HepG2 (cell line): ENCODE measurements around the gene ZNF548. TPM values are rescaled to one million over a fixed set of nuclear protein-coding genes. Genes with fewer than 3 reads are reported as not detected.

Source experiments
- BRCA1 ChIP-seq: sonication (generic); formaldehyde crosslinking; IDR thresholded peaks from 2 replicates; pipeline ENCODE4 v1.4.0; 2020; ENCODE audit warnings: missing genetic modification reagents
- CSRNP2 ChIP-seq: sonication (generic); formaldehyde crosslinking; conservative IDR thresholded peaks from 2 replicates; pipeline ENCODE4 v1.8.0; 2022; ENCODE audit warnings: low read depth, missing genetic modification reagents
- EED ChIP-seq: sonication (generic); formaldehyde crosslinking; IDR thresholded peaks from 2 replicates; pipeline ENCODE4 v1.5.0; 2020; ENCODE audit warnings: mild to moderate bottlenecking, missing genetic modification reagents
- HNF4G ChIP-seq, 2 experiments: sonication (generic) in 1 of 2; formaldehyde crosslinking in 1 of 2; IDR thresholded peaks; 2 replicates each; pipeline versions ENCODE4 v1.4.0 to v1.6.1; 2011 to 2020; ENCODE audit warnings: borderline replicate concordance in 2 of 2, low read depth in 2 of 2, mild to moderate bottlenecking in 2 of 2, low read length in 1 of 2, missing genetic modification reagents in 1 of 2, moderate library complexity in 1 of 2
- HOXD1 ChIP-seq: sonication (generic); formaldehyde crosslinking; IDR thresholded peaks from 2 replicates; pipeline ENCODE4 v1.5.0; 2020; ENCODE audit warnings: missing genetic modification reagents
- MAFK ChIP-seq, 2 experiments: IDR thresholded peaks in 1 of 2; conservative IDR thresholded peaks in 1 of 2; 2 replicates each; pipeline ENCODE4 v1.6.1; 2011; ENCODE audit warnings: improper control_type of control experiment in 2 of 2, low read length in 2 of 2
- NR3C1 ChIP-seq: sonication (generic); formaldehyde crosslinking; IDR thresholded peaks from 2 replicates; pipeline ENCODE4 v1.4.0; 2020; ENCODE audit warnings: missing genetic modification reagents
- RXRB ChIP-seq: IDR thresholded peaks from 2 replicates; pipeline ENCODE4 v1.6.1; 2016; ENCODE audit warnings: borderline replicate concordance, missing genetic modification reagents, missing compliant biosample characterization
- SKIL ChIP-seq: sonication (generic); formaldehyde crosslinking; IDR thresholded peaks from 2 replicates; pipeline ENCODE4 v1.8.0; 2022; ENCODE audit warnings: missing genetic modification reagents, mild to moderate bottlenecking, moderate library complexity, borderline replicate concordance
- TFAP4 ChIP-seq: sonication (generic); IDR thresholded peaks from 2 replicates; pipeline ENCODE4 v1.6.1; 2016; ENCODE audit warnings: low read depth, borderline replicate concordance
- TRIM24 ChIP-seq: sonication (generic); formaldehyde crosslinking; IDR thresholded peaks from 2 replicates; pipeline ENCODE4 v1.8.0; 2022; ENCODE audit warnings: mild to moderate bottlenecking, missing genetic modification reagents
- ZBTB25 ChIP-seq: IDR thresholded peaks from 2 replicates; pipeline ENCODE4 v1.6.1; 2018; ENCODE audit warnings: missing genetic modification reagents
- ZMYM4 ChIP-seq: sonication (generic); formaldehyde crosslinking; IDR thresholded peaks from 2 replicates; pipeline ENCODE4 v1.8.1; 2023; ENCODE audit warnings: mild to moderate bottlenecking, missing genetic modification reagents
- ZNF121 ChIP-seq: sonication (generic); formaldehyde crosslinking; IDR thresholded peaks from 2 replicates; pipeline ENCODE4 v1.5.0; 2020; ENCODE audit warnings: mild to moderate bottlenecking, missing genetic modification reagents
- ZNF264 ChIP-seq: sonication (generic); formaldehyde crosslinking; IDR thresholded peaks from 2 replicates; pipeline ENCODE4 v1.4.0; 2020; ENCODE audit warnings: missing genetic modification reagents
- ZNF30 ChIP-seq: sonication (generic); formaldehyde crosslinking; IDR thresholded peaks from 2 replicates; pipeline ENCODE4 v1.5.0; 2020; ENCODE audit warnings: mild to moderate bottlenecking, missing genetic modification reagents
- ZNF317 ChIP-seq: sonication (generic); formaldehyde crosslinking; IDR thresholded peaks from 2 replicates; pipeline ENCODE4 v1.5.0; 2020; ENCODE audit warnings: mild to moderate bottlenecking, missing genetic modification reagents
- ZNF549 ChIP-seq: sonication (generic); formaldehyde crosslinking; IDR thresholded peaks from 2 replicates; pipeline ENCODE4 v1.5.0; 2020; ENCODE audit warnings: missing genetic modification reagents
- ZNF597 ChIP-seq: sonication (generic); formaldehyde crosslinking; IDR thresholded peaks from 2 replicates; pipeline ENCODE4 v1.5.0; 2020; ENCODE audit warnings: missing genetic modification reagents
- polyA plus RNA-seq, 8 experiments: library from polyadenylated mRNA; depleted of rRNA in 3 of 8; stranded (reverse) in 7 of 8; unstranded in 1 of 8; fragments of >200 nt; fragmentation: Illumina TruSeq in 4 of 8; extraction: Trizol in 4 of 8; gene quantifications; 2 replicates each; pipeline versions ENCODE4 v1.2.1 to v1.2.3, GENCODE V29; 2011 to 2016; ENCODE audit warnings: low read depth in 4 of 8, missing spikeins in 1 of 8, mixed read lengths in 1 of 8; ENCODE audit not compliant: insufficient read depth in 1 of 8
- total RNA-seq, 5 experiments: library from RNA; depleted of rRNA; stranded (reverse); fragments of >200 nt; fragmentation: Illumina TruSeq; extraction: Trizol; gene quantifications; 2 replicates each; pipeline ENCODE4 v1.2.3, GENCODE V29; 2016; ENCODE audit warnings: low read depth in 1 of 5

The ZNF548 gene
- total and polyA plus RNA-seq, 2 of the 13 experiments (the other 11 are each of a cell fraction or from before 2014, with no cell fraction given) = 19.6 to 24.9 TPM

GRCh38 chr19:57389730-57390598 lies at the start of gene ZNF548 (continued):
- no peak for TF ChIP-seq TRIM24 (CRISPR knock-in tag)
- no peak for TF ChIP-seq BRCA1 (CRISPR knock-in tag)
- TF ChIP-seq HOXD1 (CRISPR knock-in tag) = no peak
- no peak for TF ChIP-seq CSRNP2
- peak; percentile 74 for TF ChIP-seq HNF4G (IDR thresholded peaks at IDR 0.05; ENCODE audit: borderline replicate concordance, low read depth, low read length)
- TF ChIP-seq HNF4G (CRISPR knock-in tag; IDR thresholded peaks at IDR 0.05; ENCODE audit: borderline replicate concordance, low read depth) = peak; percentile 33; the same call in 1 of the 2 replicates
- peak; percentile 89; the same call in 1 of the 2 replicates for TF ChIP-seq ZBTB25 (CRISPR knock-in tag)
- TF ChIP-seq ZNF597 (CRISPR knock-in tag) = no peak
- TF ChIP-seq ZNF121 (CRISPR knock-in tag) = no peak
- peak; percentile 29; the same call in 1 of the 2 replicates for TF ChIP-seq RXRB (CRISPR knock-in tag)
- TF ChIP-seq EED (CRISPR knock-in tag) = no peak
- TF ChIP-seq NR3C1 (CRISPR knock-in tag) = no peak
- peak; percentile 25; the same call in 1 of the 2 replicates for TF ChIP-seq TFAP4
- no peak for TF ChIP-seq ZNF264 (CRISPR knock-in tag)
- no peak for TF ChIP-seq ZNF30 (CRISPR knock-in tag)
- peak; percentile 69; the same call in 1 of the 2 replicates for TF ChIP-seq ZNF317
- TF ChIP-seq MAFK (conservative IDR thresholded peaks at IDR 0.05 in 1 of 2, IDR thresholded peaks at IDR 0.05 in 1 of 2; ENCODE audit: low read length in 2 of 2) = no peak
- peak; percentile 87 for TF ChIP-seq ZMYM4
- TF ChIP-seq ZNF549 (CRISPR knock-in tag) = no peak
- no peak for TF ChIP-seq SKIL
